ENCODE data around the gene TRAF7. TPM values are rescaled to one million over a fixed set of nuclear protein-coding genes. Genes with fewer than 3 reads are reported as not detected.

Gene TRAF7
- total and polyA plus RNA-seq, 2 of the 13 experiments (the other 11 are each of a cell fraction or from before 2014, with no cell fraction given) = 47.9 to 65.6 TPM

DNA sequence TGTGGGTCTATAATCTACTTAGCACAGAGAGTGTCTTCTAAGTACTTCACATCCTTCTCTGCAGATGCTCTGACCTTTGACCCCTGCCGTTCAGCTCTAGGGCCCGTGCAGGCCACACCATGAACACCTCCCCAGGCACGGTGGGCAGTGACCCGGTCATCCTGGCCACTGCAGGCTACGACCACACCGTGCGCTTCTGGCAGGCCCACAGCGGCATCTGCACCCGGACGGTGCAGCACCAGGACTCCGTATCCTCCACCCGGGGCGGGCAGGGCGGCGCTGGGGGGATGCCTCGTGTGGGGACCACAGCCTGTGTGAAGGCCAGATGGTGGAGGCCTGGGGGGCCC is 50.4 kb downstream of the TRAF7 start (continued):
- TF ChIP-seq, protein P1, sequence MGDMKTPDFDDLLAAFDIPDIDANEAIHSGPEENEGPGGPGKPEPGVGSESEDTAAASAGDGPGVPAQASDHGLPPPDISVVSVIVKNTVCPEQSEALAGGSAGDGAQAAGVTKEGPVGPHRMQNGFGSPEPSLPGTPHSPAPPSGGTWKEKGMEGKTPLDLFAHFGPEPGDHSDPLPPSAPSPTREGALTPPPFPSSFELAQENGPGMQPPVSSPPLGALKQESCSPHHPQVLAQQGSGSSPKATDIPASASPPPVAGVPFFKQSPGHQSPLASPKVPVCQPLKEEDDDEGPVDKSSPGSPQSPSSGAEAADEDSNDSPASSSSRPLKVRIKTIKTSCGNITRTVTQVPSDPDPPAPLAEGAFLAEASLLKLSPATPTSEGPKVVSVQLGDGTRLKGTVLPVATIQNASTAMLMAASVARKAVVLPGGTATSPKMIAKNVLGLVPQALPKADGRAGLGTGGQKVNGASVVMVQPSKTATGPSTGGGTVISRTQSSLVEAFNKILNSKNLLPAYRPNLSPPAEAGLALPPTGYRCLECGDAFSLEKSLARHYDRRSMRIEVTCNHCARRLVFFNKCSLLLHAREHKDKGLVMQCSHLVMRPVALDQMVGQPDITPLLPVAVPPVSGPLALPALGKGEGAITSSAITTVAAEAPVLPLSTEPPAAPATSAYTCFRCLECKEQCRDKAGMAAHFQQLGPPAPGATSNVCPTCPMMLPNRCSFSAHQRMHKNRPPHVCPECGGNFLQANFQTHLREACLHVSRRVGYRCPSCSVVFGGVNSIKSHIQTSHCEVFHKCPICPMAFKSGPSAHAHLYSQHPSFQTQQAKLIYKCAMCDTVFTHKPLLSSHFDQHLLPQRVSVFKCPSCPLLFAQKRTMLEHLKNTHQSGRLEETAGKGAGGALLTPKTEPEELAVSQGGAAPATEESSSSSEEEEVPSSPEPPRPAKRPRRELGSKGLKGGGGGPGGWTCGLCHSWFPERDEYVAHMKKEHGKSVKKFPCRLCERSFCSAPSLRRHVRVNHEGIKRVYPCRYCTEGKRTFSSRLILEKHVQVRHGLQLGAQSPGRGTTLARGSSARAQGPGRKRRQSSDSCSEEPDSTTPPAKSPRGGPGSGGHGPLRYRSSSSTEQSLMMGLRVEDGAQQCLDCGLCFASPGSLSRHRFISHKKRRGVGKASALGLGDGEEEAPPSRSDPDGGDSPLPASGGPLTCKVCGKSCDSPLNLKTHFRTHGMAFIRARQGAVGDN (CRISPR knock-in tag; IDR thresholded peaks at IDR 0.05) = peak; percentile 54
- TF ChIP-seq ZSCAN31 (CRISPR knock-in tag; IDR thresholded peaks at IDR 0.05; ENCODE audit: low read depth) (no peak), MBD4 (IDR thresholded peaks at IDR 0.05; ENCODE audit: borderline replicate concordance, low read length) (no peak), ZNF550 (CRISPR knock-in tag; IDR thresholded peaks at IDR 0.05; ENCODE audit: borderline replicate concordance) (no peak), TOPORS (CRISPR knock-in tag; IDR thresholded peaks at IDR 0.05) (no peak), ZNF768 (CRISPR knock-in tag; IDR thresholded peaks at IDR 0.05) (no peak), REXO4 (CRISPR knock-in tag; IDR thresholded peaks at IDR 0.05; ENCODE audit: borderline replicate concordance) (no peak), POLR2AphosphoS2 (IDR thresholded peaks at IDR 0.05; ENCODE audit: low read depth, low read length) (no peak)
- TF ChIP-seq, protein P2, sequence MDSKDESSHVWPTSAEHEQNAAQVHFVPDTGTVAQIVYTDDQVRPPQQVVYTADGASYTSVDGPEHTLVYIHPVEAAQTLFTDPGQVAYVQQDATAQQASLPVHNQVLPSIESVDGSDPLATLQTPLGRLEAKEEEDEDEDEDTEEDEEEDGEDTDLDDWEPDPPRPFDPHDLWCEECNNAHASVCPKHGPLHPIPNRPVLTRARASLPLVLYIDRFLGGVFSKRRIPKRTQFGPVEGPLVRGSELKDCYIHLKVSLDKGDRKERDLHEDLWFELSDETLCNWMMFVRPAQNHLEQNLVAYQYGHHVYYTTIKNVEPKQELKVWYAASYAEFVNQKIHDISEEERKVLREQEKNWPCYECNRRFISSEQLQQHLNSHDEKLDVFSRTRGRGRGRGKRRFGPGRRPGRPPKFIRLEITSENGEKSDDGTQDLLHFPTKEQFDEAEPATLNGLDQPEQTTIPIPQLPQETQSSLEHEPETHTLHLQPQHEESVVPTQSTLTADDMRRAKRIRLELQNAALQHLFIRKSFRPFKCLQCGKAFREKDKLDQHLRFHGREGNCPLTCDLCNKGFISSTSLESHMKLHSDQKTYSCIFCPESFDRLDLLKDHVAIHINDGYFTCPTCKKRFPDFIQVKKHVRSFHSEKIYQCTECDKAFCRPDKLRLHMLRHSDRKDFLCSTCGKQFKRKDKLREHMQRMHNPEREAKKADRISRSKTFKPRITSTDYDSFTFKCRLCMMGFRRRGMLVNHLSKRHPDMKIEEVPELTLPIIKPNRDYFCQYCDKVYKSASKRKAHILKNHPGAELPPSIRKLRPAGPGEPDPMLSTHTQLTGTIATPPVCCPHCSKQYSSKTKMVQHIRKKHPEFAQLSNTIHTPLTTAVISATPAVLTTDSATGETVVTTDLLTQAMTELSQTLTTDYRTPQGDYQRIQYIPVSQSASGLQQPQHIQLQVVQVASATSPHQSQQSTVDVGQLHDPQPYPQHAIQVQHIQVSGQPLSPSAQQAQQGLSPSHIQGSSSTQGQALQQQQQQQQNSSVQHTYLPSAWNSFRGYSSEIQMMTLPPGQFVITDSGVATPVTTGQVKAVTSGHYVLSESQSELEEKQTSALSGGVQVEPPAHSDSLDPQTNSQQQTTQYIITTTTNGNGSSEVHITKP (CRISPR knock-in tag; IDR thresholded peaks at IDR 0.05; ENCODE audit: low read depth) = no peak
